OCI-LY7 (cell line): ENCODE results near the gene LRRC2. TPM values are rescaled to one million over a fixed set of nuclear protein-coding genes. Genes with fewer than 3 reads are reported as not detected.

Experiments used
- BruUV-seq: library from RNA; stranded (reverse); fragments of 400-500 nt; replicated peaks from 2 replicates; lab custom pipeline; 2021; lab: Mats Ljungman, UMichigan
- CTCF ChIA-PET: fragments of 300-600 bp; sonication (Branson Sonifier 250); formaldehyde crosslinking; loops from one replicate; lab custom pipeline; 2022; ENCODE audit warnings: antibody characterized with exemption; ENCODE audit not compliant: unreplicated experiment; lab: Charles Lee
- POLR2A ChIA-PET: fragments of 300-600 bp; sonication (Branson Sonifier 250); formaldehyde crosslinking; loops from one replicate; lab custom pipeline; 2022; ENCODE audit warnings: antibody characterized with exemption; lab: Charles Lee
- DNase-seq: peaks from one replicate; pipeline ENCODE4 v3.0.0-alpha.2; 2015; ENCODE audit warnings: low spot score
- H2AFZ ChIP-seq: fragments of 200-600 bp; sonication (generic), shearing (Covaris generic); 2 replicates; pipeline ENCODE4 v1.6.1; 2014; ENCODE audit warnings: mild to moderate bottlenecking, antibody characterized with exemption, low read length, moderate library complexity
- H3K27ac ChIP-seq: fragments of 200-600 bp; sonication (generic); 2 replicates; pipeline ENCODE4 v1.5.1; 2014; ENCODE audit warnings: mixed run types, low read depth, mild to moderate bottlenecking, moderate library complexity, low read length, inconsistent platforms; ENCODE audit not compliant: poor library complexity, severe bottlenecking
- H3K36me3 ChIP-seq: fragments of 200-600 bp; sonication (generic); 2 replicates; pipeline ENCODE4 v1.6.1; 2014; ENCODE audit warnings: mild to moderate bottlenecking, antibody characterized with exemption, low read length, moderate library complexity, mixed read lengths; ENCODE audit not compliant: insufficient read depth
- H3K4me1 ChIP-seq: fragments of 200-600 bp; sonication (generic); 2 replicates; pipeline ENCODE4 v1.5.1; 2014; ENCODE audit warnings: mild to moderate bottlenecking, low read length; ENCODE audit not compliant: insufficient read depth, poor library complexity, severe bottlenecking
- H3K4me2 ChIP-seq: fragments of 200-600 bp; sonication (generic); 2 replicates; pipeline ENCODE4 v1.6.1; 2014; ENCODE audit warnings: mild to moderate bottlenecking, low read length
- H3K4me3 ChIP-seq: fragments of 200-600 bp; sonication (generic); 2 replicates; pipeline ENCODE4 v1.5.1; 2014; ENCODE audit warnings: mild to moderate bottlenecking, low read depth, low read length; ENCODE audit not compliant: poor library complexity, severe bottlenecking
- H3K79me2 ChIP-seq: fragments of 200-600 bp; sonication (generic); 2 replicates; pipeline ENCODE4 v1.6.1; 2016; ENCODE audit warnings: low read depth, mild to moderate bottlenecking, low read length, moderate library complexity, mixed read lengths; ENCODE audit not compliant: insufficient read depth
- H3K9me2 ChIP-seq: fragments of 200-600 bp; sonication (generic); 2 replicates; pipeline ENCODE4 v1.6.1; 2016; ENCODE audit warnings: mild to moderate bottlenecking, low read length, mixed read lengths; ENCODE audit not compliant: insufficient read depth
- H3K9me3 ChIP-seq: fragments of 200-600 bp; sonication (generic); 2 replicates; pipeline ENCODE4 v1.6.1; 2014; ENCODE audit warnings: mild to moderate bottlenecking, mixed run types, low read length, mixed read lengths
- H4K20me1 ChIP-seq: fragments of 200-600 bp; sonication (generic); 2 replicates; pipeline ENCODE4 v1.6.1; 2014; ENCODE audit warnings: mild to moderate bottlenecking, antibody characterized with exemption, low read length, moderate library complexity, mixed read lengths; ENCODE audit not compliant: insufficient read depth
- CTCF ChIP-seq: fragments of 200-600 bp; sonication (generic); conservative IDR thresholded peaks from 2 replicates; pipeline ENCODE4 v1.5.1; 2014; ENCODE audit warnings: mild to moderate bottlenecking, antibody characterized with exemption, low read length, moderate library complexity, mixed read lengths
- EZH2phosphoT487 ChIP-seq: fragments of 200-600 bp; sonication (generic); IDR thresholded peaks from 2 replicates; pipeline ENCODE4 v1.6.1; 2018; ENCODE audit warnings: low read depth, borderline replicate concordance, mild to moderate bottlenecking, mixed run types, antibody characterized with exemption, low read length, moderate library complexity, mixed read lengths
- intact Hi-C: fragments of 100-400 bp; cut with micrococcal nuclease; formaldehyde crosslinking; loops from one replicate; pipeline ENCODE4 v1.10.0; 2022; ENCODE audit not compliant: unreplicated experiment
- total RNA-seq, 2 experiments: library from RNA; depleted of rRNA in 1 of 2; stranded (reverse); fragments of >200 nt in 1 of 2; shearing (Covaris generic) in 1 of 2; gene quantifications; 2 replicates each; pipeline ENCODE4 v1.2.3, GENCODE V29; 2014 to 2022

The LRRC2 gene
- total RNA-seq, 2 experiments from 2014 or later, result 1.9 to 2.0 TPM

GRCh38 chr3:46576879-46577278, 10.8 kb upstream of the LRRC2 start:
- CTCF ChIA-PET, result no interaction called here

GRCh38 chr3:46576386-46576785, 10.3 kb upstream of the LRRC2 start:
- no TSS peak for BruUV-seq
- intact Hi-C loops, result no loop called here
- Histone ChIP-seq H3K79me2 (no peaks in the 10 kb centered on the region), H4K20me1 (no peaks in the 10 kb centered on the region), H3K4me3 (no peak overlapping the region), H3K27ac (no peak overlapping the region), H3K4me2 (no peak overlapping the region), H3K9me3 (no peaks in the 10 kb centered on the region), H2AFZ (no peak overlapping the region), H3K4me1 (no peaks in the 10 kb centered on the region), H3K9me2 (no peaks in the 10 kb centered on the region), H3K36me3 (no peaks in the 10 kb centered on the region)
- POLR2A ChIA-PET, result no interaction called here
- DNase-seq, result no peak
- CTCF ChIA-PET, result no interaction called here
- no peak for TF ChIP-seq CTCF
- no peak for TF ChIP-seq EZH2phosphoT487

More at GRCh38 chr3:46576879-46577278, 10.8 kb upstream of the LRRC2 start:
- H3K9me3 ChIP-seq, result no peaks in the 10 kb centered on the region
- no peak overlapping the region for H3K4me3 ChIP-seq
- H2AFZ ChIP-seq, result no peak overlapping the region
- no peaks in the 10 kb centered on the region for H3K4me1 ChIP-seq
- intact Hi-C loops, result no loop called here
- no peaks in the 10 kb centered on the region for H3K9me2 ChIP-seq
- TF ChIP-seq EZH2phosphoT487 (no peak), CTCF (no peak)
- POLR2A ChIA-PET, result no interaction called here
- no peaks in the 10 kb centered on the region for H3K36me3 ChIP-seq
- H3K79me2 ChIP-seq, result no peaks in the 10 kb centered on the region
- DNase-seq, result no peak
- H4K20me1 ChIP-seq, result no peaks in the 10 kb centered on the region
- no peak overlapping the region for H3K4me2 ChIP-seq
- H3K27ac ChIP-seq, result no peak overlapping the region
- no TSS peak for BruUV-seq

- H3K4me2 ChIP-seq, result no peak overlapping the region
- H3K4me3 ChIP-seq, result no peak overlapping the region
- no peak overlapping the region for H2AFZ ChIP-seq
- H3K79me2 ChIP-seq, result no peaks in the 10 kb centered on the region
- no peak for DNase-seq
- no peaks in the 10 kb centered on the region for H3K9me3 ChIP-seq
- H3K4me1 ChIP-seq, result no peaks in the 10 kb centered on the region
- H3K9me2 ChIP-seq, result no peaks in the 10 kb centered on the region
- ChIA-PET CTCF (no interaction called here), POLR2A (interaction anchor here (0.5 kb wide), 1 partner anchor 187 kb away, joined by 4 read pairs; no protein-coding TSS in a partner anchor)
- TF ChIP-seq CTCF, result no peak
- TF ChIP-seq EZH2phosphoT487, result no peak
- no peaks in the 10 kb centered on the region for H3K36me3 ChIP-seq
- H4K20me1 ChIP-seq, result no peaks in the 10 kb centered on the region
- H3K27ac ChIP-seq, result no peak overlapping the region
- BruUV-seq, result no TSS peak
- intact Hi-C loops, result no loop called here
Measured at GRCh38 chr3:46575577-46576222, 9.6 kb upstream of the LRRC2 start.
